GM19025 (cell line): ENCODE measurements around the gene AOC1.

Experiments used
- ATAC-seq: cut with Tn5 transposase; IDR thresholded peaks from one replicate; pipeline ENCODE4 v1.9.1; 2021; ENCODE audit warnings: mild to moderate bottlenecking, low read depth, moderate library complexity; ENCODE audit not compliant: unreplicated experiment

The AOC1 gene

GRCh38 chr7:150831851-150832250 lies 20.5 kb upstream of the AOC1 start:
- no peak for ATAC-seq

GRCh38 chr7:150835019-150835418 lies 17.3 kb upstream of the AOC1 start:
- ATAC-seq: no peak

- ATAC-seq: no peak
Observed at GRCh38 chr7:150835702-150836280, 16.5 kb upstream of the AOC1 start.

- ATAC-seq: no peak
Observed at GRCh38 chr7:150838965-150839650, 13.2 kb upstream of the AOC1 start.

- ATAC-seq: no peak
Observed at GRCh38 chr7:150842018-150842417, 10.3 kb upstream of the AOC1 start.

- ATAC-seq: no peak
Observed at GRCh38 chr7:150842716-150843115, 9.6 kb upstream of the AOC1 start.

GRCh38 chr7:150845421-150845861 lies 6.9 kb upstream of the AOC1 start:
- ATAC-seq: no peak

GRCh38 chr7:150846291-150847115 lies 5.8 kb upstream of the AOC1 start:
- ATAC-seq: no peak

GRCh38 chr7:150847536-150847935 lies 4.8 kb upstream of the AOC1 start:
- ATAC-seq: no peak

- no peak for ATAC-seq
Observed at GRCh38 chr7:150848111-150848510, 4.2 kb upstream of the AOC1 start.

- no peak for ATAC-seq
Observed at GRCh38 chr7:150848561-150849115, 3.7 kb upstream of the AOC1 start.

- no peak for ATAC-seq
Observed at GRCh38 chr7:150849204-150849775, 3.0 kb upstream of the AOC1 start.

- no peak for ATAC-seq
Observed at GRCh38 chr7:150850273-150850672, 2.0 kb upstream of the AOC1 start.

- ATAC-seq: no peak
Observed at GRCh38 chr7:150851492-150852370, 586 bp upstream of the AOC1 start.

- ATAC-seq: no peak
Observed at GRCh38 chr7:150854066-150855000, 2.0 kb downstream of the AOC1 start.

GRCh38 chr7:150855046-150855445 lies 2.7 kb downstream of the AOC1 start:
- no peak for ATAC-seq

- no peak for ATAC-seq
Observed at GRCh38 chr7:150855476-150856302, 3.4 kb downstream of the AOC1 start.
